Common myeloid progenitor, CD34-positive (primary cell): ENCODE results near the gene GFOD1.

ENCODE experiments used
- CTCF ChIA-PET: fragments of 350-600 bp; sonication (Branson Sonifier 250); formaldehyde crosslinking; loops from one replicate; lab custom pipeline; 2021; ENCODE audit warnings: antibody characterized with exemption; lab: Charles Lee
- POLR2A ChIA-PET: fragments of 350-600 bp; sonication (Branson Sonifier 250); formaldehyde crosslinking; loops from one replicate; lab custom pipeline; 2021; ENCODE audit warnings: antibody characterized with exemption; lab: Charles Lee
- DNase-seq, 3 donors: peaks; one replicate each; pipeline versions ENCODE4 v3.0.0 to v3.0.0-alpha.2; 2013
- H3K27ac ChIP-seq, 2 experiments: 1 replicate in 1 of 2; 2 replicates in 1 of 2; pipeline ENCODE4 v1.7.0; 2013; ENCODE audit warnings: inconsistent platforms in 2 of 2, low read length in 2 of 2, mild to moderate bottlenecking in 2 of 2, low read depth in 1 of 2, moderate library complexity in 1 of 2; ENCODE audit not compliant: severe bottlenecking in 2 of 2, insufficient read depth in 1 of 2, poor library complexity in 1 of 2
- H3K27me3 ChIP-seq, 5 experiments: replicated peaks in 2 of 5; 1 replicate in 3 of 5; 2 replicates in 2 of 5; pipeline versions ENCODE4 v1.6.1 to v1.7.0; 2013; ENCODE audit warnings: low read length in 4 of 5, mild to moderate bottlenecking in 2 of 5, moderate library complexity in 2 of 5, inconsistent platforms in 1 of 5; ENCODE audit not compliant: insufficient read depth in 5 of 5, control insufficient read depth in 4 of 5
- H3K36me3 ChIP-seq, 4 experiments: 1 replicate in 2 of 4; 2 replicates in 2 of 4; pipeline versions ENCODE4 v1.6.1 to v1.7.0; 2013; ENCODE audit warnings: low read length in 3 of 4, control low read depth in 1 of 4, mild to moderate bottlenecking in 1 of 4; ENCODE audit not compliant: control insufficient read depth in 4 of 4, insufficient read depth in 4 of 4
- H3K4me1 ChIP-seq, 4 experiments: 1 replicate in 3 of 4; 2 replicates in 1 of 4; pipeline versions ENCODE4 v1.6.1 to v1.7.1; 2013; ENCODE audit warnings: low read length in 3 of 4, mild to moderate bottlenecking in 3 of 4, control low read depth in 1 of 4, inconsistent platforms in 1 of 4, moderate library complexity in 1 of 4; ENCODE audit not compliant: control insufficient read depth in 4 of 4, insufficient read depth in 4 of 4; ENCODE audit errors: control extremely low read depth in 1 of 4
- H3K4me3 ChIP-seq, 7 experiments: 1 replicate in 4 of 7; 2 replicates in 3 of 7; pipeline versions ENCODE4 v1.5.1 to v1.7.0; 2013; ENCODE audit warnings: mild to moderate bottlenecking in 7 of 7, low read length in 6 of 7, moderate library complexity in 6 of 7, inconsistent platforms in 2 of 7, low read depth in 2 of 7, control low read depth in 1 of 7; ENCODE audit not compliant: insufficient read depth in 4 of 7, control insufficient read depth in 1 of 7; ENCODE audit errors: extremely low read depth in 1 of 7
- H3K9me3 ChIP-seq, 5 experiments: 1 replicate in 4 of 5; 2 replicates in 1 of 5; pipeline versions ENCODE4 v1.6.1 to v1.7.1; 2013; ENCODE audit warnings: low read length in 4 of 5, mild to moderate bottlenecking in 2 of 5, inconsistent platforms in 1 of 5, low read depth in 1 of 5, moderate library complexity in 1 of 5; ENCODE audit not compliant: control insufficient read depth in 4 of 5, insufficient read depth in 2 of 5; ENCODE audit errors: control extremely low read depth in 1 of 5
- WGBS: methylation state at CpG from one replicate; pipeline ENCODE4 v1.1.5; 2013; ENCODE audit not compliant: insufficient coverage; 5-methylcytosine and 5-hydroxymethylcytosine counted together

GFOD1 gene

GRCh38 chr6:13364842-13365241 is 122.6 kb downstream of the GFOD1 start:
- Histone ChIP-seq H3K4me1 (peaks cover 7 to 22% (median 11%) of the 10 kb centered on the region in 4 experiments), H3K9me3 (no peaks in the 10 kb centered on the region), H3K27me3 (no peaks in the 10 kb centered on the region), H3K4me3 (no peak overlapping the region), H3K27ac (no peak overlapping the region), H3K36me3 (peaks cover 0 to 15% (median 6%) of the 10 kb centered on the region in 4 experiments)
- DNase-seq, result no peak
- POLR2A ChIA-PET, result interaction anchor here (0.6 kb wide), 1 partner anchor 346 kb away, joined by 3 read pairs; no protein-coding TSS in a partner anchor
- CTCF ChIA-PET, result interaction anchor here (0.7 to 1.7 kb wide), 2 partner anchors 8 to 28 kb away, joined by 3 to 4 read pairs; no protein-coding TSS in a partner anchor
- 97% methylated on average over 32 of the region's 34 CpGs for WGBS

DNA sequence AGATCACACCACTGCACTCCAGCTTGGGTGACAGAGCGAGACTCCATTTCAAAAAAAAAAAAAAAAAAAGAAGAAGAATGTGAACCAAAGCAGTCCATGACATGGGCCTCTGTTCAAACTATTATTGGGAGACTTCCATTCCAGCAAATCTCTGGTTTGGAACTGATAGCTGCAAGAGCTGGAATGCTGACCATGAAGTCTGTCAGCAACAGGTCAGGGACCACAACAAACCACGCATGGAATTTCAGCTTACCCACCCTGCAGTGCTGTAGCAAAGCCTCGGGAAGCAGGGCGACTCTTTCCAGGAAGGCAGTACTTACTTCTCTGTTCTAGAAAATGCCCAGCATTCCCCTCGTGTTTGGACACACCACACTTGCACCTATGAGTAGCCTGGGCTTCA is 125.0 kb downstream of the GFOD1 start:
- Histone ChIP-seq H3K27me3 (no peaks in the 10 kb centered on the region), H3K9me3 (no peaks in the 10 kb centered on the region), H3K4me1 (peaks cover 7 to 22% (median 12%) of the 10 kb centered on the region in 4 experiments), H3K27ac (no peak overlapping the region), H3K36me3 (peaks cover 0 to 15% (median 6%) of the 10 kb centered on the region in 4 experiments), H3K4me3 (no peak overlapping the region)
- WGBS, result 92% methylated on average over 4 of the region's 5 CpGs
- CTCF ChIA-PET, result interaction anchor here (0.8 to 1.1 kb wide), 3 partner anchors 12 to 213 kb away, joined by 3 to 4 read pairs (median 3); no protein-coding TSS in a partner anchor
- POLR2A ChIA-PET, result no interaction called here
- no peak for DNase-seq

DNA sequence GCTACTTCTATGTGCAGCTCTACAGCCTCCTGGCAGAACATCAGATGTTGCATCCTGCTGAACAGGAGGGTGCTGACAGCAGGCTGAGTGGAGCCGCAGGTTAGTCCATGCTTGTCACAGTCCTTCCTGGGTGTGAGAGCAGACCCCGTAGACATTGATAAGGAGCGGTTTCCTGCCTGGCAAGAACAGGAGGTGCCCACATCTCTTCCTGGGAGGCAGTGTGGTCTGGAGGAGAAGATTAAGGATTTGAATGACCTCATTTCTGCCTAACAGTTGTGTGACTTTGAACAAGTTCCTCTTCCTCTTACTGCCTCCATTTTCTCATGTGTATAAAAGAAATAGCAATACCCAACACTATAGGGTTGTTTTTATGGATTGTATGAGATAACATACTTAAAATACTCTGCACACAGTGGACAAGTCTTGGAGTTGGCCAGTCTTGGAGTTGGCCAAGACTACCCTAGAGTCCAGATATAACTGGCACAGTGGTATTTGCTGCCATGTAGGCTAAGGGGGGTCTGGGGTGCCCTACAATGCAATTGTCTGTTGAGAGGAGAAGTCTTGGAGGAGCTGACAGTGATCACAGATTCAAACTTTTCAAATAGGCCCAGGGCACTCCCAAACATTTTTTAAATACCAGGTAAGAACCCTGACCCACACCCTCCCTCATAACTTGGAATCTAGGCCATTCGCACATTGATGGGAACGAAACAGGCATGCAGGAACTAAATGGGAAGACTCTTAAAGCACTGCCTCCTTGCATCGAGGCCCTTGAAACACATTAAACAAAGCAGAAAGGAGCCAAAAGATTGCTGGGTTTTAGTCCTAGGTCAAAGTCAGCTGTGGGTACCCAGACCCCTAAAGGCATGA is 126.5 kb downstream of the GFOD1 start:
- ChIA-PET POLR2A (no interaction called here), CTCF (interaction anchor here (0.8 to 0.9 kb wide), 2 partner anchors 34 to 112 kb away, joined by 3 read pairs; no protein-coding TSS in a partner anchor)
- Histone ChIP-seq H3K9me3 (no peaks in the 10 kb centered on the region), H3K27me3 (no peaks in the 10 kb centered on the region), H3K4me3 (peak overlapping the region in 1 of 7 experiments; percentile 6), H3K36me3 (peaks cover 0 to 15% (median 6%) of the 10 kb centered on the region in 4 experiments), H3K27ac (no peak overlapping the region), H3K4me1 (peaks cover 6 to 30% (median 18%) of the 10 kb centered on the region in 4 experiments)
- 100% methylated on average over 3 of the region's 6 CpGs for WGBS
- DNase-seq, result peak; percentile 40 to 84 (median 64)

GRCh38 chr6:13359287-13359686 is 128.1 kb downstream of the GFOD1 start:
- ChIA-PET CTCF (interaction anchor here (1.0 to 1.7 kb wide), 2 partner anchors 20 to 21 kb away, joined by 3 to 5 read pairs; no protein-coding TSS in a partner anchor), POLR2A (no interaction called here)
- Histone ChIP-seq H3K4me3 (no peak overlapping the region), H3K9me3 (no peaks in the 10 kb centered on the region), H3K27me3 (no peaks in the 10 kb centered on the region), H3K27ac (no peak overlapping the region), H3K36me3 (peaks cover 0 to 2% (median under 1%) of the 10 kb centered on the region in 4 experiments), H3K4me1 (peaks cover 22 to 46% (median 30%) of the 10 kb centered on the region in 4 experiments)
- DNase-seq, result no peak
- WGBS, result 100% methylated on average over 2 of the region's 6 CpGs

DNA sequence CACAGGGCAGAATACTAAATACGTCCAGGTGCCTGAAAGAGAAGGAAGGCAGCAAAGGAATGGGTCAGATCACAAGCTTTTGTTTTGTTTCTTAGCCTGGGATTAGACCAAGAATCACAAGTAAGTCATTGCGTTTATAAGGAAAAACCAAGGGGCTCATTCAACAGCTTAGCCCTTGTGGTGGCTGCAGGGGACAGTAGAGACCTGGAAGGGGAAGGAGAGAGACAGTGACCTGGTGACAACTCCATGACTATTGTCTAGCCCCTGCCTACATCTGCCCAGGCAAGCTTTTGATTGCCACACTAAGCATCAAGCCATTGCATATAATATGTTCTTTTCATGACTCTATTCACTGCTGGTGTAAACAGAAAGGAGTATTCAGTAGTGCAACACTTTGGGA is 128.9 kb downstream of the GFOD1 start:
- 86% methylated on average over 2 of the region's 2 CpGs for whole genome bisulfite sequencing
- ChIA-PET POLR2A (no interaction called here), CTCF (interaction anchor here (0.8 to 1.7 kb wide), 5 partner anchors 19 to 149 kb away, joined by 3 to 5 read pairs (median 3); no protein-coding TSS in a partner anchor)
- peaks cover 23 to 54% (median 38%) of the 10 kb centered on the region in 4 experiments for H3K4me1 ChIP-seq
- H3K27ac ChIP-seq, result no peak overlapping the region
- peaks cover 0 to 2% (median 0%) of the 10 kb centered on the region in 4 experiments for H3K36me3 ChIP-seq
- no peaks in the 10 kb centered on the region for H3K9me3 ChIP-seq
- H3K4me3 ChIP-seq, result no peak overlapping the region
- DNase-seq, result no peak
- H3K27me3 ChIP-seq, result no peaks in the 10 kb centered on the region

GRCh38 chr6:13357551-13358075 is 129.8 kb downstream of the GFOD1 start:
- no peaks in the 10 kb centered on the region for H3K9me3 ChIP-seq
- no peaks in the 10 kb centered on the region for H3K36me3 ChIP-seq
- CTCF ChIA-PET, result interaction anchor here (0.6 to 2.0 kb wide), 9 partner anchors 8 to 217 kb away, joined by 3 to 7 read pairs (median 3); no protein-coding TSS in a partner anchor
- H3K27me3 ChIP-seq, result no peaks in the 10 kb centered on the region
- DNase-seq, result peak in 1 of 3 donors; percentile 33
- POLR2A ChIA-PET, result no interaction called here
- 97% methylated on average over 11 of the region's 14 CpGs for WGBS
- peaks cover 23 to 56% (median 39%) of the 10 kb centered on the region in 4 experiments for H3K4me1 ChIP-seq
- no peak overlapping the region for H3K4me3 ChIP-seq
- H3K27ac ChIP-seq, result no peak overlapping the region
